ENCODE data around the gene TRIM41. TPM values are rescaled to one million over a fixed set of nuclear protein-coding genes. Genes with fewer than 3 reads are reported as not detected.

TRIM41 gene
- total and polyA plus RNA-seq, 2 of the 13 experiments (the other 11 are each of a cell fraction or from before 2014, with no cell fraction given), result 10.2 to 16.7 TPM

DNA sequence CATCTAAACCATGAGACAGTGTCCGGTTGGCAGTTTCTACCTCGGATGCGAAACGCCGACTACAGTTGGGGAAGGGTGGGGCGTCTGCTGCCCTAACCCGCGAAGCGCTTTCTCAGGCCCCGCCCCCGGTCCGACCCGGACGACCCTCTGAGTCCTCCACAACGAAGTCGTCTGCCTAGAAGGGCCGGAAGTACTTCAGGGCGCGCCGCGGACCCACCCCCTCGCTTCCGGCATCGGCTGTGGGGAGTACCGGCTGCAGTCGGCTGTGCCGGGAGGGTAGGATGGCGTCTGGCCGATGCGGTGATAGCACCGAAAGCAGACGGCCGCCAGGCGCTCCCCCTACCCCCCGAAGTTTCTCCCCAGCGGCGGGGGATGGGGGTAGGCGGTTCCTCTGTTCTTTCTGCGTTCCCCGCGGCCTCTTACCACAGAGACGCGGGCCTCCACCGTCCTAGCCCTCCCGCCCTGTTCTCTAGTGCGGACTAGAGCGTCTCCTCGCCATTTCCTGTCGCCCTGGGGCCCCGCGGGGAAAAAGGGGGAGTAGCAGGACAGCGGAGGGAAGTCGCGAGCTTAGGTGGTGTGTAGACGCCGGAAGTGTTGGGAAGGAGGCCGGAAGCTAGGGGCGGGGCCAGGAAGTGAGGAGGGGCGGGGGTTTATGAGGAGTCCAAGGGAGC lies at the start of gene TRIM41 (continued):
- TF ChIP-seq, protein P1, sequence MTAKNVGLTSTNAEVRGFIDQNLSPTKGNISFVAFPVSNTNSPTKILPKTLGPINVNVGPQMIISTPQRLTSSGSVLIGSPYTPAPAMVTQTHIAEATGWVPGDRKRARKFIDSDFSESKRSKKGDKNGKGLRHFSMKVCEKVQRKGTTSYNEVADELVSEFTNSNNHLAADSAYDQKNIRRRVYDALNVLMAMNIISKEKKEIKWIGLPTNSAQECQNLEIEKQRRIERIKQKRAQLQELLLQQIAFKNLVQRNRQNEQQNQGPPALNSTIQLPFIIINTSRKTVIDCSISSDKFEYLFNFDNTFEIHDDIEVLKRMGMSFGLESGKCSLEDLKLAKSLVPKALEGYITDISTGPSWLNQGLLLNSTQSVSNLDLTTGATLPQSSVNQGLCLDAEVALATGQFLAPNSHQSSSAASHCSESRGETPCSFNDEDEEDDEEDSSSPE (CRISPR knock-in tag; IDR thresholded peaks at IDR 0.05), result peak; percentile 46
- TF ChIP-seq ZSCAN31 (CRISPR knock-in tag; IDR thresholded peaks at IDR 0.05; ENCODE audit: low read depth), result peak; percentile 86
- peak; percentile 22; the same call in 1 of the 2 replicates for TF ChIP-seq GATA4 (IDR thresholded peaks at IDR 0.05; ENCODE audit: borderline replicate concordance, low read depth)
- TF ChIP-seq SATB2 (CRISPR knock-in tag; IDR thresholded peaks at IDR 0.05), result no peak
- TF ChIP-seq, protein P2, sequence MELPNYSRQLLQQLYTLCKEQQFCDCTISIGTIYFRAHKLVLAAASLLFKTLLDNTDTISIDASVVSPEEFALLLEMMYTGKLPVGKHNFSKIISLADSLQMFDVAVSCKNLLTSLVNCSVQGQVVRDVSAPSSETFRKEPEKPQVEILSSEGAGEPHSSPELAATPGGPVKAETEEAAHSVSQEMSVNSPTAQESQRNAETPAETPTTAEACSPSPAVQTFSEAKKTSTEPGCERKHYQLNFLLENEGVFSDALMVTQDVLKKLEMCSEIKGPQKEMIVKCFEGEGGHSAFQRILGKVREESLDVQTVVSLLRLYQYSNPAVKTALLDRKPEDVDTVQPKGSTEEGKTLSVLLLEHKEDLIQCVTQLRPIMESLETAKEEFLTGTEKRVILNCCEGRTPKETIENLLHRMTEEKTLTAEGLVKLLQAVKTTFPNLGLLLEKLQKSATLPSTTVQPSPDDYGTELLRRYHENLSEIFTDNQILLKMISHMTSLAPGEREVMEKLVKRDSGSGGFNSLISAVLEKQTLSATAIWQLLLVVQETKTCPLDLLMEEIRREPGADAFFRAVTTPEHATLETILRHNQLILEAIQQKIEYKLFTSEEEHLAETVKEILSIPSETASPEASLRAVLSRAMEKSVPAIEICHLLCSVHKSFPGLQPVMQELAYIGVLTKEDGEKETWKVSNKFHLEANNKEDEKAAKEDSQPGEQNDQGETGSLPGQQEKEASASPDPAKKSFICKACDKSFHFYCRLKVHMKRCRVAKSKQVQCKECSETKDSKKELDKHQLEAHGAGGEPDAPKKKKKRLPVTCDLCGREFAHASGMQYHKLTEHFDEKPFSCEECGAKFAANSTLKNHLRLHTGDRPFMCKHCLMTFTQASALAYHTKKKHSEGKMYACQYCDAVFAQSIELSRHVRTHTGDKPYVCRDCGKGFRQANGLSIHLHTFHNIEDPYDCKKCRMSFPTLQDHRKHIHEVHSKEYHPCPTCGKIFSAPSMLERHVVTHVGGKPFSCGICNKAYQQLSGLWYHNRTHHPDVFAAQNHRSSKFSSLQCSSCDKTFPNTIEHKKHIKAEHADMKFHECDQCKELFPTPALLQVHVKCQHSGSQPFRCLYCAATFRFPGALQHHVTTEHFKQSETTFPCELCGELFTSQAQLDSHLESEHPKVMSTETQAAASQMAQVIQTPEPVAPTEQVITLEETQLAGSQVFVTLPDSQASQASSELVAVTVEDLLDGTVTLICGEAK (IDR thresholded peaks at IDR 0.05), result peak; percentile 61
- TF ChIP-seq, protein P2 (CRISPR knock-in tag; IDR thresholded peaks at IDR 0.05), result peak; percentile 56; the same call in 1 of the 2 replicates
- no peak for TF ChIP-seq ZNF468 (CRISPR knock-in tag; IDR thresholded peaks at IDR 0.05)
- no peak for TF ChIP-seq TCF7 (IDR thresholded peaks at IDR 0.05; ENCODE audit: low read depth)
- TF ChIP-seq TAF1 (CRISPR knock-in tag; IDR thresholded peaks at IDR 0.05), result peak; percentile 86
- TF ChIP-seq ZNF839 (CRISPR knock-in tag; IDR thresholded peaks at IDR 0.05; ENCODE audit: borderline replicate concordance), result peak; percentile 82; the same call in 1 of the 2 replicates
- TF ChIP-seq ZNF569 (CRISPR knock-in tag; IDR thresholded peaks at IDR 0.05; ENCODE audit: borderline replicate concordance), result no peak
- peak; percentile 70 for TF ChIP-seq ZNF12 (CRISPR knock-in tag; IDR thresholded peaks at IDR 0.05)
- no peak for TF ChIP-seq REXO4 (CRISPR knock-in tag; IDR thresholded peaks at IDR 0.05; ENCODE audit: borderline replicate concordance)
- peak; percentile 15; the same call in 1 of the 2 replicates for TF ChIP-seq RAD21 (CRISPR knock-in tag; IDR thresholded peaks at IDR 0.05)
- peak; percentile 54; the same call in 1 of the 2 replicates for TF ChIP-seq SIX4 (CRISPR knock-in tag; IDR thresholded peaks at IDR 0.05)
- TF ChIP-seq NR2F1 (CRISPR knock-in tag; IDR thresholded peaks at IDR 0.05), result no peak
- peak; percentile 96 for TF ChIP-seq ASH2L (IDR thresholded peaks at IDR 0.05; ENCODE audit: insufficient read length, low read depth, low read length)
- TF ChIP-seq ZNF451 (CRISPR knock-in tag; IDR thresholded peaks at IDR 0.05), result 0 out of 2 replicates have a peak, but pooled peaks have one; percentile 74
- TF ChIP-seq PLRG1 (conservative IDR thresholded peaks at IDR 0.05), result no peak
- TF ChIP-seq SIN3A (IDR thresholded peaks at IDR 0.05; ENCODE audit: borderline replicate concordance, low read depth, low read length), result 0 out of 2 replicates have a peak, but pooled peaks have one; percentile 30
- no peak for TF ChIP-seq ZNF883 (CRISPR knock-in tag; IDR thresholded peaks at IDR 0.05; ENCODE audit: not compliant biosample characterization)
